OCI-LY3 (cell line): ENCODE results near the gene FECH.

Experiments used
- H2AFZ ChIP-seq: fragments of 200-600, 300-600 bp; shearing (Covaris generic); 2 replicates; pipeline ENCODE4 v1.6.0; 2014; ENCODE audit warnings: antibody characterized with exemption, low read depth, low read length
- H3K27ac ChIP-seq: fragments of 200-600, 300-600 bp; sonication (generic); 2 replicates; pipeline ENCODE4 v1.5.1; 2014; ENCODE audit warnings: mild to moderate bottlenecking, low read length, moderate library complexity, mixed read lengths
- H3K27me3 ChIP-seq: fragments of 200-600, 300-600 bp; sonication (generic); 2 replicates; pipeline ENCODE4 v1.6.1; 2014; ENCODE audit warnings: low read depth, low read length, mixed read lengths
- H3K36me3 ChIP-seq: fragments of 200-600, 300-600 bp; sonication (generic); replicated peaks from 2 replicates; pipeline ENCODE3; 2014; ENCODE audit warnings: low read depth, low read length, mixed read lengths
- H3K4me1 ChIP-seq: fragments of 300-600, 200-600 bp; sonication (generic); 2 replicates; pipeline ENCODE4 v1.6.1; 2014; ENCODE audit warnings: low read length, mixed read lengths
- H3K4me2 ChIP-seq: fragments of 200-600, 300-600 bp; sonication (generic); 2 replicates; pipeline ENCODE4 v1.6.1; 2014; ENCODE audit warnings: low read length, mixed read lengths
- H3K4me3 ChIP-seq: fragments of 300-600, 200-600 bp; sonication (generic); 2 replicates; pipeline ENCODE4 v1.5.1; 2014; ENCODE audit warnings: antibody characterized with exemption, mild to moderate bottlenecking, low read length, moderate library complexity
- H3K79me2 ChIP-seq: fragments of 300-600, 200-600 bp; shearing (Covaris generic); 2 replicates; pipeline ENCODE4 v1.6.1; 2014; ENCODE audit warnings: mild to moderate bottlenecking, low read length, mixed read lengths
- H3K9ac ChIP-seq: fragments of 300-600, 200-600 bp; shearing (Covaris generic); 2 replicates; pipeline ENCODE4 v1.6.0; 2014; ENCODE audit warnings: mild to moderate bottlenecking, low read length, moderate library complexity
- H3K9me3 ChIP-seq: fragments of 200-600, 300-600 bp; shearing (Covaris generic); 2 replicates; pipeline ENCODE4 v1.6.1; 2014; ENCODE audit warnings: low read length, mixed read lengths; ENCODE audit not compliant: insufficient read depth
- H4K20me1 ChIP-seq: fragments of 200-600, 300-600 bp; sonication (generic); 2 replicates; pipeline ENCODE4 v1.6.1; 2016; ENCODE audit warnings: low read length, mixed read lengths; ENCODE audit not compliant: insufficient read depth
- EZH2phosphoT487 ChIP-seq: fragments of 200-600 bp; shearing (Covaris generic); IDR thresholded peaks from 2 replicates; pipeline ENCODE4 v1.6.1; 2018; ENCODE audit warnings: antibody characterized with exemption, mixed run types, low read depth
- TF ChIP-seq, protein P1 (sequence below): fragments of 200-600, 300-600 bp; sonication (generic); IDR thresholded peaks from 2 replicates; pipeline ENCODE4 v1.5.1; 2014; ENCODE audit warnings: antibody characterized with exemption, low read length, low read depth

The FECH gene

DNA sequence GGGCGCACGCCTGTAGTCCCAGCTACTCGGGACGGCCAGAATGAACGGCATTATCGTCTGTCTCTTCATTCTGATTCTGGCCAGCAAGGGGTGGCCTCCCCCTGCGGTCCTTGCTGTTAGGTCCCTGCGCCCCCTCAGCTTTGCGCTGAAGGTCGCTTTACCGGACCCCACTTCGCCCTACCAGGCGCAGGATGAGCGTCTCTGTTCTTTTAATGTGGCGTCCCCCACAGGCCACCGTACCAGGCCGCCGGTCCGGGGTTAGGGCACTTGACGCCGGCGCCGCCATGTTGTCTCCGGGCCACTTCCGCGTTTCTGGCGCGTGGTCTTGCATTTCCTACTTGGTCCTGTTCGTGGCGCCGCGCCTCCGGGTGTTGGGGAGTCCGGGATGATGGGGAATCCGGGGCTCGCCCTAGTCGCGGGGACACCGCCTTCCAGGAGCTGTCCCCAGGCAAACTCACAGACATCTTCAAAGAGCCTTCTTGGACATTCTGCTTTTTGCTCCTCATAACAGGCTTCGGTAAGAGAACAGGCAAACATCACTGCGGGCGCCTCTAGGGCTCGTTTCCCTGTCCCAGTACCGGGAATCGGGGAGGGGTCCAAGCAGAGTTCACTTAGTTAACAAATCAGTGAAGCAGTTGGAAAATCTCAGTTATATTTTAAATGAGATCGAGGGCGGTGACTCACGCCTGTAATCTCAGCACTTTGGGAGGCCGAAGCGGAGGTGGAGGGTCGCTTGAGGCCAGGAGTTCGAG is 43.7 kb upstream of the FECH start:
- Histone ChIP-seq H3K36me3 (peaks cover 5% of the 10 kb centered on the region), H3K27ac (peak overlapping the region; percentile 80), H3K4me2 (peak overlapping the region; percentile 68), H3K9me3 (no peaks in the 10 kb centered on the region), H3K4me1 (peaks cover 12% of the 10 kb centered on the region), H3K9ac (peak overlapping the region; percentile 98), H3K79me2 (peaks cover 7% of the 10 kb centered on the region), H4K20me1 (no peaks in the 10 kb centered on the region), H3K4me3 (peak overlapping the region; percentile 90), H2AFZ (peak overlapping the region; percentile 95), H3K27me3 (no peaks in the 10 kb centered on the region)
- TF ChIP-seq EZH2phosphoT487 = no peak
- TF ChIP-seq, protein P1, sequence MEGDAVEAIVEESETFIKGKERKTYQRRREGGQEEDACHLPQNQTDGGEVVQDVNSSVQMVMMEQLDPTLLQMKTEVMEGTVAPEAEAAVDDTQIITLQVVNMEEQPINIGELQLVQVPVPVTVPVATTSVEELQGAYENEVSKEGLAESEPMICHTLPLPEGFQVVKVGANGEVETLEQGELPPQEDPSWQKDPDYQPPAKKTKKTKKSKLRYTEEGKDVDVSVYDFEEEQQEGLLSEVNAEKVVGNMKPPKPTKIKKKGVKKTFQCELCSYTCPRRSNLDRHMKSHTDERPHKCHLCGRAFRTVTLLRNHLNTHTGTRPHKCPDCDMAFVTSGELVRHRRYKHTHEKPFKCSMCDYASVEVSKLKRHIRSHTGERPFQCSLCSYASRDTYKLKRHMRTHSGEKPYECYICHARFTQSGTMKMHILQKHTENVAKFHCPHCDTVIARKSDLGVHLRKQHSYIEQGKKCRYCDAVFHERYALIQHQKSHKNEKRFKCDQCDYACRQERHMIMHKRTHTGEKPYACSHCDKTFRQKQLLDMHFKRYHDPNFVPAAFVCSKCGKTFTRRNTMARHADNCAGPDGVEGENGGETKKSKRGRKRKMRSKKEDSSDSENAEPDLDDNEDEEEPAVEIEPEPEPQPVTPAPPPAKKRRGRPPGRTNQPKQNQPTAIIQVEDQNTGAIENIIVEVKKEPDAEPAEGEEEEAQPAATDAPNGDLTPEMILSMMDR = peak; percentile 98

GRCh38 chr18:57629422-57629821 is 42.9 kb upstream of the FECH start:
- Histone ChIP-seq H3K4me3 (peak overlapping the region; percentile 90), H3K9ac (peak overlapping the region; percentile 98), H3K9me3 (no peaks in the 10 kb centered on the region), H4K20me1 (no peaks in the 10 kb centered on the region), H3K79me2 (peaks cover 7% of the 10 kb centered on the region), H3K4me2 (peak overlapping the region; percentile 68), H3K27me3 (no peaks in the 10 kb centered on the region), H2AFZ (peak overlapping the region; percentile 69), H3K4me1 (peaks cover 12% of the 10 kb centered on the region), H3K27ac (no peak overlapping the region), H3K36me3 (peaks cover 5% of the 10 kb centered on the region)
- no peak for TF ChIP-seq EZH2phosphoT487
- TF ChIP-seq, protein P1 = no peak

- H2AFZ ChIP-seq = no peak overlapping the region
- no peak overlapping the region for H3K27ac ChIP-seq
- TF ChIP-seq, protein P1 = no peak
- no peak for TF ChIP-seq EZH2phosphoT487
- no peak overlapping the region for H3K9ac ChIP-seq
- H3K4me1 ChIP-seq = peaks cover 16% of the 10 kb centered on the region
- H3K9me3 ChIP-seq = no peaks in the 10 kb centered on the region
- no peaks in the 10 kb centered on the region for H3K27me3 ChIP-seq
- H3K4me3 ChIP-seq = no peak overlapping the region
- H3K36me3 ChIP-seq = peaks cover 5% of the 10 kb centered on the region
- no peaks in the 10 kb centered on the region for H4K20me1 ChIP-seq
- peaks cover 7% of the 10 kb centered on the region for H3K79me2 ChIP-seq
- no peak overlapping the region for H3K4me2 ChIP-seq
Measured at GRCh38 chr18:57627488-57627887, 41.0 kb upstream of the FECH start.

DNA sequence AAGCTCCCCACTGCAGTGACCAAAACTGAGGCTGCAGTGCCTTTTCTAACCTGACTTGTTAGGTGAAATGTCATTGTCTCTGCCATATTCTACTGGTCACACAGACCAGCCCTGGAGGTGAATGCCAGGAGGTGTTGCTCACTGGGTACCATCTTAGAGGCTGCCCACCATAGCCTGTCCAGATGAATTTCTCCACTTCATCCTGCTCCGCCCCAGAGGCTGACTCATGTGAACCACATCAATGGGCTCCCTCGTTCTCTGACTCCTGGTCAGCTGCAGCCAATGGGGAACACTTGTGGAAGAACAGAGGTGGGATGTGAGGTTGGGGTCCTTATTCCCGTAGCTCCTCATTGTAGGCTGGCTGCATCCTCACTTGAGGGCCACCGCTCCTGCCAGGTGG is 38.5 kb upstream of the FECH start:
- Histone ChIP-seq H3K4me1 (peaks cover 19% of the 10 kb centered on the region), H3K27ac (no peak overlapping the region)

More for the DNA sequence above, 38.5 kb upstream of the FECH start:
- Histone ChIP-seq H3K9me3 (no peaks in the 10 kb centered on the region), H3K36me3 (peaks cover 6% of the 10 kb centered on the region), H3K4me3 (no peak overlapping the region), H3K79me2 (peaks cover 16% of the 10 kb centered on the region), H2AFZ (no peak overlapping the region), H3K4me2 (no peak overlapping the region), H3K27me3 (no peaks in the 10 kb centered on the region), H3K9ac (no peak overlapping the region), H4K20me1 (no peaks in the 10 kb centered on the region)
- TF ChIP-seq EZH2phosphoT487 = no peak
- TF ChIP-seq, protein P1 = no peak
